Right renal cortex interstitium (tissue), 3 donors: Measurements from ENCODE around the gene WDR27. TPM values are rescaled to one million over a fixed set of nuclear protein-coding genes. Genes with fewer than 3 reads are reported as not detected.
"Not testable (repeated sequence)": the region's sequence is repeated elsewhere in the genome, so short reads cannot be mapped to it uniquely, and the experiment has no call there.

Source experiments
- DNase-seq, 3 donors: peaks; one replicate each; pipeline ENCODE4 v3.0.0-alpha.2; 2013; ENCODE audit warnings: low read depth in 3 of 3, low spot score in 2 of 3
- polyA plus RNA-seq, 3 donors: library from polyadenylated mRNA; unstranded; fragments of 120-200 nt; gene quantifications; one replicate each; pipeline ENCODE4 v1.2.1, GENCODE V29; 2013; ENCODE audit not compliant: insufficient read length in 3 of 3

The WDR27 gene
- polyA plus RNA-seq, 3 donors, result 39.9 to 47.8 (median 40.6) TPM

DNA sequence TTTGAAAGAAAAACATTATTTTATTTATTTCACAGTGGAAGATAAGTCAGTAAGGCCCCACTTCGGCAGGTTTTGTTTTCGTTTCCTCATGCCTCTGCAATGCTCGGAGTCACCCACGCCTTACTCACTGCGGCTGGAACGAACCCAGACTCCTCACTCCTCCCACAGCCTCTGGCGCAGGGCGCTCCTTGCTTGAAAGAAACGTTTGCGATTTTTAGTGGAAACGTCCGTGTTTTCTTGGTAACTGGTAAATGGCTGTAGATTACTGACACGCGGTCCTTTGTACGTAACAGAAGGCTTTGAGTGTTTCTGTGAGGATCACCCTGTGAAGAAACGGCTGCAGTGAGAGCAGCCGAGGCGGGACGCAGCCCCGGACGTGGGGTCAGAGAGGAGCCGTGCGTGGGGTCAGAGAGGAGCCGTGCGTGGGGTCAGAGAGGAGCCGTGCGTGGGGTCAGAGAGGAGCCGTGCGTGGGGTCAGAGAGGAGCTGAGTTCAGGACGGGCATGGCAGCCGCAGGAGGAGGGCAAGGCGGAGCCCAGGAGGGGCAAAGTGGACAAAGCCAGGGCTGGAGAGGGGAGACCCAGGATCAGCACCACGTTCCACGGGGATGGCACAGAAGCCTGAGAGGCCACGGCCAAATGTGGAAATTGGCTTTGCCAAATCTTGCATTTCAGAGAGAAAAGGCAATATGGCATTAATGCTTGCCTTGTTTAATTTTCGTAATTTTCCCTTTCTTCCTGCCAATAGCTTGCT lies 249.5 kb downstream of the WDR27 start:
- peak in 2 of 3 donors; percentile 32 to 43 for DNase-seq

DNA sequence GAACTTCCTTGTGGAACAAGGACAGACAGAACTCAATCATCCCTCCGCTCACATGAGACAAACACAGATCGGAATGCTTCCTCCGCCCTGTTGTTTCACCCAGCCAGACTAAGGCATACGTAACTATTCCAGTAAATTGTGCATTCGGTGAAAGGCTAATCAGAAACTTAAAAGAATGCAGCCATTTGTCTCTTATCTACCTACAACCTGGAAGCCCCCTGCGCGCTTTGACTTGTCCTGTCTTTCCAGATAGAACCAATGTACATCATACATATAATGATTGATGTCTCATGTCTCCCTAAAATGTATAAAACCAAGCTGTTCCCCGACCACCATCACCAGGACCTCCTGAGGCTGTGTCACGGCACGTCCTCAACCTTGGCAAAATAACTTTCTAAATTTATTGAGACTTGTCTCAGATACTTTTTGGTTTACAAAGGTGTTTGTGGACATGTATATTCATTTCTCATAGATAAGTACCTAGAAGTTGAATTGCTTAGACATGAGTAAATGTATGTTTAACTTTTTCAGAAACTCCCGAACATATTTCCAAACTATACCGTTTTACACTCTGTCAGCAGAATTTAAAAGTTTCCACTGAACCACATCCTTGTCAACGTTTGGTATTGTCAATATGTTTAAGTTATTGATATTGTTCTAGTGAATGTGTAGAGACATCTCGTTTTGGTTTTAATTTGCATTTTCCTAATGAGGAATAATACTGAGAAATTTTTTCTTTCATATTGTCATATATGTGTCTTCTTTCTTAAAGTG lies 250.6 kb downstream of the WDR27 start:
- DNase-seq, result no peak

DNA sequence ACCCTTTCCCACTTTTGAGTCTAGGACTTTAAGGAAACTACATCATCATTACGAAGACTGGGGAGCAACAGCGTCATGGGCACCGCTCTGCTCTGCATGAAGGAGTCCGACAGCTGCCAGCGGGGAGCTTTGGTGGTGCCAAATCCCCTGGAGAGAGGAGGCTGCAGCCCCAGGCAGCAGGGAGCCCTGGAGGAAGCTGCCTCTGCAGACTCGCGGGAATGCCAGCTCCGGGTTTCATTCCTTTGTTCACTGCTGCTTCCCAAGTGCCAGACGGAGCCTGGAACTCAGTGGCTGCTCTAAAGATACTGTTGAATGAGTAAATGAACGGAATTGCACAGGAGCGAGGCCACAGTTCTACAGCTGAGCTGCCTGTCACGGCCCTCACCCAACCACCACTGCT lies 251.7 kb downstream of the WDR27 start:
- no peak for DNase-seq

- DNase-seq, result no peak
These were observed 252.6 kb downstream of the WDR27 start for GRCh38 chr6:169449221-169449620.

DNA sequence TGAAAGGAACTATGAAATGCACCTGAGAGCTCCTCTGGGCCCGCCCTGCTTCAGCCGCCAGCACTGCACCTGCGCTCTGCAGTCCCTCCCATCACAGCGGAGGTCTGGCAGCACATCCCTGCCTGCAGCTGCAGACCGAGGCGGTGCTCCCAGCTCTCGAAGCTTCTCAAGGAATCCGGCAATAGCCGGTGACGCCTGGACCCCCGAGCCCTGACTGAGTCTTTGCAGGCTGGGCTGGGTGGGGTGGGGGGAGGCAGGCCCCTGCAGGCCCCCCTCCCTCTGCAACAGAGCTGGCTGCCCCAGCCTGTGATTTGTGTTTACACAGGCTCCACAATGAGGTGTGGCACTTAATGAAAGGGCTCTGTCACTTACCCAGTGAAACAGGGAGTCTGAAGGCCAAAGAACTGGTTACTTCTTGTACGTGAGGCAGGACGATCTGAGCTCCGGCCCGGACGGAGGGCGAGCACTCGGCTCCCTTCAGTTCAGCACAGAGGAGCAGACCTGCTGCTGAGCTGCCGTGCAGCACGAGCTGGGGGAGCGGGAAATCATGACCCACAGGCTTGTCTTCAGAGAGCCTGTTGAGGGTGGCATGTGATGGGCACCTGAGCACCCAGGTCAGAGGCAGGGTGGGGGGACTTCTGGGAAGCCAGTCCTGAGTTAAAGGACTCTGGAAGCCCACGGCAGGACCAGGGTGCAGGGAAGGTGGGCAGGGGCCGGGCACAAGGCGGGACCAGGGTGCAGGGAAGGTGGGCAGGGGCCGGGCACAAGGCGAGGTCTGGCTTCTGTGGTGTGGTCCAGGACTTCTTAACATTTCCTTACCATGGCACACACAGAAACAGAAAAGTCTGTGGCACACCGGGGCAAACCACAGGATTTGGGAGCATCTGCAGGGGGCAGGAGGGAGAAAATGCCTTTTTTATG lies 255.9 kb downstream of the WDR27 start:
- DNase-seq, result no peak

- DNase-seq, result no peak
These were observed 256.6 kb downstream of the WDR27 start for GRCh38 chr6:169445227-169445626.

- no peak for DNase-seq
These were observed 260.5 kb downstream of the WDR27 start for GRCh38 chr6:169441292-169441691.

- no peak for DNase-seq
These were observed 262.1 kb downstream of the WDR27 start for GRCh38 chr6:169439710-169440109.

DNA sequence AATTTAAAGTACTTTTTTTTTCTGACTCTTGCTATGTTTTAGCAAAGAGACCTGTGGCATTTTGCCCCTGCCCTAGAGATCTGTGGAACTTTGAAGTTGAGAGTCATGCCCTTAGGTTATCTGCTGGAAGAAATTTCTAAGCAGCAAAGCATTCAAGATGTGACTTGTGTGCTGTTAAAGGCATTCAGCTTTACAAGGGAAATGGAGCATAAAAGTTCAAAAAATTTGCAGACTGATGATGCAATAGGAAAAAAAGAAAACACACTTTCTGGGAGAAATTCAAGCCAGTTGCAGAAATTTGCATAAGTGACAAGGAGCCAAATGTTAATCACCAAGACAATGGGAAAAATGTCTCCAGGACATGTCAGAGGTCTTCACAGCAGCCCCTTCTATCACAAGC lies 267.3 kb downstream of the WDR27 start:
- DNase-seq, result not testable (repeated sequence)

DNA sequence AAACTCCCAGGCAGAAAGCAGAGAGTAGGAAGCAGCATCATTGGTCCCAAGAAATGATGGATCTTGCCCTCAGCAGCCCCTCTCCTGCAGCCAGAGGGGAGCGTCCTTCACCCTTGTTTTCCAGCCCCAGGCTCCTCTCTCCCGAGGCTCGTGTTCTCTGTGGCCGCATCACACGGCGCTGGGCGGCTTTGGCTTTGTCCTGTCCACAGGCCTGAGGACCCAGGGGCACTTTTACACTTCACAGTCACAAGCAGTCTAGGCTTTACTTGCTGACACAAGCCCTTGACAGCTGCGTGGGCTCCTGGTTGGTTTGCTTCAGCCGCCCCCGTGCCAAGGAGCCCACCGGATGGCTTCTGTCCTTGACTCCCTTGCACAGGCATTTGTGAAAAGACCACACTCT lies 272.8 kb downstream of the WDR27 start:
- DNase-seq, result no peak

- no peak for DNase-seq
These were observed 273.3 kb downstream of the WDR27 start for GRCh38 chr6:169428532-169428931.

GRCh38 chr6:169427856-169428255 lies 274.0 kb downstream of the WDR27 start:
- DNase-seq, result peak in 1 of 3 donors; percentile 43

DNA sequence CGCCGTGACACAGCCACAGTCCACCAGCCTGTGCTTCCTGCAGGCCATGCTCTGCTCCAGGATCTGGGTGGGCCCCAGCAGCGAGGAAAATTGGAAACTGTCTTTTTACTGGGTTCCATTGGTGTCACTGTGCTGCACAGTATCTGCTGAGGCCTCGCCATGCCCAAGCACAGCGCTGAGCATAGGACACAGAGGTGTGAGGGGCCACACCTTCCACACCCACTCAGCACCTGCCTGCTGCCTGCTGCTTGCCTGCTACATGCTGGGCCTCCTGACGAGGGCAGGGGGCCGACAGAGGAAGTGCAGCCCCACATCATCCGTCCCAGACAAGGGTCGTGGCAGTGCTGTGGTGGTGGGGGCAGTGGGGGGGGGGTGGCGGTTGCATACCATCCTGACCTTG lies 275.2 kb downstream of the WDR27 start:
- no peak for DNase-seq

- no peak for DNase-seq
These were observed 276.0 kb downstream of the WDR27 start for GRCh38 chr6:169425628-169426370.

DNA sequence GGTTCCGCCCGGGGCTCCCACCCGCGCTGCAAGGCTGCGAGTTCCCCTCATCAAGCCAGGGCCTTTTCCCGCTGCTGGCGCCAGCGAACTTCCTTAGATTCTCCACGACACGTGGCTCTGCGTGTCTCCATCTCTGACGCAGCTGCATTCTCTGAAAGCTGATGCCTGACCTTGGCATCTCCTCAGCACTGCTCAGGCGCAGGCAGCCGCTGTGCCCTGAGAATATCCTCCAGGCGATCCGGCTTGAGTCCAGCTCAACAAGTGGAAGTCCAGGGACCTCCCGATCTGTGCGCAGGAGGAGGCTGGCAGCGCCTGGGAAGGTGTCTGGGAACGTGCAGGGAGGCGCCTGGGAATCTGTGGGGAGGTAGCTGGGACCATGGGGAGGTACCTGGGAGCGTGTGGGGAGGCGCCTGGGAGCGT lies 277.0 kb downstream of the WDR27 start:
- DNase-seq, result no peak

DNA sequence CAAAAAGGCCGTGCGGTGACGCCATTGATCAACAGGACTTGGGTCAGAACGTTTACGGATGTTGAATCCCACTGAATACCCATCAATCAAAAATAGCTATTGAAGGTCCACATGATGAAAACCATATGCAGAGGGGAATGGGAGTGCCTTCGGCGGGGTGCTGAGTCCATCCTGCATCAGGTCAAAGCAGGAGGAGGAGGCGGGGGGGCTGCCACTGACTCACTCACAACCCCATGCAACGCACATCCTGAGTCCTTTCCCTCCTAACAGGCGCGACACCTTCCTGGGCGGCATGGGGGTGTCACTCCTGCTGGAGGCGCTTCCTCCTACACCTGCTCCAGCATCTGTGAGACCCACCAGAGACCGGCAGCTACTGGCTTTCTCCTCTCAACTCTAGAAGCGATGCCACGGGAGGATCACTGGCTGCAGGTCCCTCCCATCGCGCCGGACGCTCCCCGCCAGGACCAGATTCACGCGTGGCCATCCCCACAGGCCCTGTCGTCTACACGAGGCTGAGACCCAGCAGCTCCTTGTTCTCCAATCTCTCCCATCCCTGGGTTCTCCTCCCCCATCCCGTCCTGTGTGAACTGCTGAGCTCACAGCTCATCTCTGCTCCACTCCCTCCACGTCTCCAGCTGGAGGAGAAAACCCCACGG lies 277.6 kb downstream of the WDR27 start:
- no peak for DNase-seq

DNA sequence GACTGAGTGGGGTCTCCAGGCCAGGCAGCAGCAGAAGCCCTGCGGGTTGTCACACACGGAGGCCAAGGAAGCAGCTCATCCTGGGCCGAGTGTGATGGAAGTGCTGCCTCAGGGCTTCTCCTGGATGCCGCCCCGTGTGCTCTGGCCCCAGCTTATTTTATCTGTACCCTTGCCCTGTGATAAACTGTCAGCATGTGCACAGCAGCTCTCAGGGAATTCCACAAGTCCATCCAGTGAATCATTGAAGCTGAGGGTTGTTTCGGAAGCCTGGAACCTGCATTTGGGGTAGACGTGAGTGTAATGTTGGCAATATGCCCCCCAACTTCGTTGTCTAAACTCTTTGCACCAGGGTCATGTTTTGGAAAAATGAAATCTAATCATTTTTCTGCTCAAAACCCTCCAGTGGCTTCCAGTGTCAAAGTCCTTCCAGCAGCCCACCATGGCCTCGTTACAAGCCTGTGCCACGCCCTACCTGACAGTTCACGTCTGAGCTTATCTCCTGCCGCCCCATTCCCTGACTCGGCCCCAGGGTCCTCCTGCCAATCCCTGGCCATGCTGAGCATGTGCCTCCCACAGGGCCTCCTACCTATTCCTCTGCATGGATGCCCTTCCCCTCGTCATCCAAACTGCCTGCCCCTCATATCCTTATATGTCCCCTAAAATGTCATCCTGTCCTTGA lies 280.1 kb downstream of the WDR27 start:
- no peak for DNase-seq

- no peak for DNase-seq
These were observed 280.8 kb downstream of the WDR27 start for GRCh38 chr6:169420912-169421543.

DNA sequence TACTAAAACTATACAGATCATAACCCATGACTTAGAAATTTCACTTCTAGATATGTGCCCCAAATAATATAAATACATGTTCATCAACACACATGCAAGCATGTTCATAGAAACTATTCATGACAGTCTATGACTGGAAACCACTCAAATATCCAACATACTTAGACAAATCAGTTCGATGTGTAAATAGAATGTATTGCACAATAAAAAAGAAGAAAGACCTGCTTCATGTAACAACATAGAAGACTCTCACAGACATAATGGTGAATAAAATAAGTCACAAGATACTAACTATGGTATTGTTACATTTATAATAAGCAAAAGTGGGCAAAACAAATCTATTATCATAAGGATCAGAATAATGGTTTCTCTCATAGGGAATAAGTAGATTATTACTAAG lies 284.7 kb downstream of the WDR27 start:
- no peak for DNase-seq
